Motor neuron (in vitro differentiated cells): ENCODE results near the gene AKR7A2. TPM values are rescaled to one million over a fixed set of nuclear protein-coding genes. Genes with fewer than 3 reads are reported as not detected.

Source experiments
- ATAC-seq, 8 experiments: fragments of 200-7000 bp; cut with Tn5 transposase; replicated peaks in 6 of 8; 2 replicates each; pipeline ENCODE4 v1.8.0; 2021; ENCODE audit warnings: mild to moderate bottlenecking in 8 of 8, moderate library complexity in 8 of 8
- H3K27ac ChIP-seq, 2 donors: fragments of 250-450 bp; sonication (Bioruptor Pico); 2 replicates each; pipeline ENCODE4 v1.9.0; 2021; ENCODE audit warnings: antibody characterized with exemption in 2 of 2, mild to moderate bottlenecking in 2 of 2, moderate library complexity in 1 of 2
- H3K4me1 ChIP-seq, 2 donors: fragments of 250-450 bp; sonication (Bioruptor Pico); replicated peaks in 1 of 2; 2 replicates each; pipeline ENCODE4 v1.6.1; 2021; ENCODE audit warnings: antibody characterized with exemption in 2 of 2, mild to moderate bottlenecking in 2 of 2, moderate library complexity in 1 of 2
- H3K4me3 ChIP-seq, 5 donors: fragments of 250-450 bp; sonication (Bioruptor Pico); 2 replicates each; pipeline ENCODE4 v1.9.0; 2021; ENCODE audit warnings: antibody characterized with exemption in 5 of 5, mild to moderate bottlenecking in 5 of 5, moderate library complexity in 4 of 5
- WGBS, 10 experiments: fragments of 450-650 bp; shearing (Covaris generic); methylation state at CpG; one replicate each; pipeline ENCODE4 v1.0.0; 2022; 5-methylcytosine and 5-hydroxymethylcytosine counted together
- in situ Hi-C, 9 experiments: fragments of 400-800 bp; cut with MboI; loops; one replicate each; pipeline ENCODE4 v1.15.0; 2021; ENCODE audit warnings: low sequenced_read_pairs in 9 of 9, low pct_unique_long_range_greater_than_20kb in 2 of 9; ENCODE audit not compliant: unreplicated experiment in 9 of 9
- total RNA-seq, 8 experiments: library from RNA; unstranded; fragments of 300-600 nt; gene quantifications; 2 replicates each; pipeline versions ENCODE4 v1.2.3 to v1.2.4, GENCODE V29; 2022

Gene AKR7A2
- total RNA-seq, 8 experiments from 2014 or later: 47.7 to 68.7 (median 52.3) TPM

- Histone ChIP-seq H3K27ac (no peak overlapping the region), H3K4me1 (no peaks in the 10 kb centered on the region), H3K4me3 (no peak overlapping the region)
- no peak for ATAC-seq
- WGBS, 10 experiments: 90 to 100% (median 100%) methylated on average over 1 to 5 of the region's 5 CpGs; no CpG with 5 or more reads in 3 of the 10 experiments
- in situ Hi-C loops: no loop called here
These were observed 38.6 kb upstream of the AKR7A2 start for GRCh38 chr1:19350566-19350965.

GRCh38 chr1:19349999-19350398 lies 38.1 kb upstream of the AKR7A2 start:
- no peak for ATAC-seq
- WGBS, 10 experiments: 60 to 99% (median 93%) methylated on average over 1 to 13 of the region's 17 CpGs; no CpG with 5 or more reads in 5 of the 10 experiments
- H3K4me1 ChIP-seq: no peaks in the 10 kb centered on the region
- no peak overlapping the region for H3K27ac ChIP-seq
- H3K4me3 ChIP-seq: no peak overlapping the region
- in situ Hi-C loops: no loop called here

- Histone ChIP-seq H3K27ac (no peak overlapping the region), H3K4me3 (no peak overlapping the region), H3K4me1 (no peaks in the 10 kb centered on the region)
- ATAC-seq: no peak
- WGBS, 10 experiments: 20 to 100% (median 88%) methylated on average over 1 to 10 of the region's 15 CpGs; no CpG with 5 or more reads in 2 of the 10 experiments
- in situ Hi-C loops: no loop called here
These were observed 36.7 kb upstream of the AKR7A2 start for GRCh38 chr1:19348441-19349198.

GRCh38 chr1:19347533-19348172 lies 35.7 kb upstream of the AKR7A2 start:
- in situ Hi-C loops: no loop called here
- no peak overlapping the region for H3K27ac ChIP-seq
- no peak for ATAC-seq
- 60 to 100% (median 91%) methylated on average over 1 to 13 of the region's 14 CpGs; no CpG with 5 or more reads in 1 of the 10 experiments for WGBS, 10 experiments
- no peaks in the 10 kb centered on the region for H3K4me1 ChIP-seq
- H3K4me3 ChIP-seq: no peak overlapping the region

- no peak for ATAC-seq
- Histone ChIP-seq H3K27ac (no peak overlapping the region), H3K4me1 (peaks cover 0 to 4% of the 10 kb centered on the region in 2 donors), H3K4me3 (no peak overlapping the region)
- in situ Hi-C loops: no loop called here
- WGBS, 10 experiments: 86 to 100% (median 91%) methylated on average over 2 to 6 of the region's 6 CpGs
These were observed 34.1 kb upstream of the AKR7A2 start for GRCh38 chr1:19346026-19346425.

GRCh38 chr1:19345391-19345790 lies 33.4 kb upstream of the AKR7A2 start:
- in situ Hi-C loops: no loop called here
- 0 to 100% (median 95%) methylated on average over 1 to 8 of the region's 8 CpGs; no CpG with 5 or more reads in 5 of the 10 experiments for WGBS, 10 experiments
- Histone ChIP-seq H3K4me3 (no peak overlapping the region), H3K4me1 (peaks cover 0 to 4% of the 10 kb centered on the region in 2 donors), H3K27ac (no peak overlapping the region)
- ATAC-seq: no peak

GRCh38 chr1:19344831-19345230 lies 32.9 kb upstream of the AKR7A2 start:
- in situ Hi-C loops: no loop called here
- peaks cover 0 to 4% of the 10 kb centered on the region in 2 donors for H3K4me1 ChIP-seq
- peak in 1 of 8 experiments; percentile 2 for ATAC-seq
- H3K4me3 ChIP-seq: no peak overlapping the region
- WGBS, 10 experiments: 83 to 100% (median 90%) methylated on average over 1 to 4 of the region's 11 CpGs; no CpG with 5 or more reads in 6 of the 10 experiments
- H3K27ac ChIP-seq: no peak overlapping the region

GRCh38 chr1:19344372-19344810 lies 32.4 kb upstream of the AKR7A2 start:
- in situ Hi-C loops: no loop called here
- WGBS, 10 experiments: 73 to 100% (median 78%) methylated on average over 2 to 10 of the region's 12 CpGs; no CpG with 5 or more reads in 4 of the 10 experiments

GRCh38 chr1:19343617-19344350 lies 31.8 kb upstream of the AKR7A2 start:
- Histone ChIP-seq H3K27ac (no peak overlapping the region), H3K4me3 (no peak overlapping the region), H3K4me1 (peaks cover 0 to 4% of the 10 kb centered on the region in 2 donors)
- in situ Hi-C loops: no loop called here
- WGBS, 10 experiments: 82 to 100% (median 92%) methylated on average over 3 to 10 of the region's 20 CpGs; no CpG with 5 or more reads in 5 of the 10 experiments
- peak in 2 of 8 experiments; percentile 14 to 15 for ATAC-seq

More at GRCh38 chr1:19344372-19344810, 32.4 kb upstream of the AKR7A2 start:
- Histone ChIP-seq H3K27ac (no peak overlapping the region), H3K4me1 (peaks cover 0 to 4% of the 10 kb centered on the region in 2 donors), H3K4me3 (no peak overlapping the region)
- ATAC-seq: peak; percentile 15 to 79 (median 46)

GRCh38 chr1:19342894-19343616 lies 31.1 kb upstream of the AKR7A2 start:
- in situ Hi-C loops: no loop called here
- ATAC-seq: peak in 1 of 8 experiments; percentile 21
- no peak overlapping the region for H3K4me3 ChIP-seq
- WGBS, 10 experiments: 45 to 100% (median 90%) methylated on average over 2 to 21 of the region's 33 CpGs; no CpG with 5 or more reads in 3 of the 10 experiments
- H3K4me1 ChIP-seq: peaks cover 0 to 4% of the 10 kb centered on the region in 2 donors
- H3K27ac ChIP-seq: no peak overlapping the region

GRCh38 chr1:19342062-19342750 lies 30.3 kb upstream of the AKR7A2 start:
- WGBS, 10 experiments: 53 to 100% (median 84%) methylated on average over 3 to 18 of the region's 27 CpGs; no CpG with 5 or more reads in 2 of the 10 experiments
- peak in 2 of 8 experiments; percentile 81 to 91 for ATAC-seq
- H3K4me3 ChIP-seq: no peak overlapping the region
- H3K27ac ChIP-seq: no peak overlapping the region
- H3K4me1 ChIP-seq: peaks cover 0 to 4% of the 10 kb centered on the region in 2 donors
- in situ Hi-C loops: no loop called here
